ENCODE data around the gene ADH1A. TPM values are rescaled to one million over a fixed set of nuclear protein-coding genes. Genes with fewer than 3 reads are reported as not detected.

ADH1A gene
- total RNA-seq, 4 donors from 2014 or later = 0.59 to 2.6 (median 1.8) TPM; not detected in 1

- no peaks in the 10 kb centered on the region for H3K36me3 ChIP-seq
- H3K4me1 ChIP-seq = peaks cover 0 to 18% (median 5%) of the 10 kb centered on the region in 4 donors
- no peaks in the 10 kb centered on the region for H3K27me3 ChIP-seq
- 80 to 81% methylated on average over 7 of the region's 7 CpGs for WGBS, 2 donors
- peaks cover 0 to 29% (median 0%) of the 10 kb centered on the region in 4 donors for H3K9me3 ChIP-seq
- H3K27ac ChIP-seq = peak overlapping the region; percentile 0 to 84 (median 52)
- no peak for TF ChIP-seq POLR2A (IDR thresholded peaks at IDR 0.05)
- no peak overlapping the region for H3K4me3 ChIP-seq
- DNase-seq (ENCODE audit: low spot score in 2 of 2) = no peak
Measured at GRCh38 chr4:99301376-99302164, 10.8 kb upstream of the ADH1A start.

GRCh38 chr4:99300934-99301333, 10.1 kb upstream of the ADH1A start:
- Histone ChIP-seq H3K36me3 (no peaks in the 10 kb centered on the region), H3K4me1 (peaks cover 0 to 18% (median 5%) of the 10 kb centered on the region in 4 donors), H3K27me3 (no peaks in the 10 kb centered on the region), H3K9me3 (peaks cover 0 to 35% (median 0%) of the 10 kb centered on the region in 4 donors), H3K27ac (peak overlapping the region in 2 of 4 donors; percentile 70 to 84), H3K4me3 (no peak overlapping the region)
- peak; percentile 52 to 91 for TF ChIP-seq EP300 (IDR thresholded peaks at IDR 0.05)
- TF ChIP-seq, protein P1, sequence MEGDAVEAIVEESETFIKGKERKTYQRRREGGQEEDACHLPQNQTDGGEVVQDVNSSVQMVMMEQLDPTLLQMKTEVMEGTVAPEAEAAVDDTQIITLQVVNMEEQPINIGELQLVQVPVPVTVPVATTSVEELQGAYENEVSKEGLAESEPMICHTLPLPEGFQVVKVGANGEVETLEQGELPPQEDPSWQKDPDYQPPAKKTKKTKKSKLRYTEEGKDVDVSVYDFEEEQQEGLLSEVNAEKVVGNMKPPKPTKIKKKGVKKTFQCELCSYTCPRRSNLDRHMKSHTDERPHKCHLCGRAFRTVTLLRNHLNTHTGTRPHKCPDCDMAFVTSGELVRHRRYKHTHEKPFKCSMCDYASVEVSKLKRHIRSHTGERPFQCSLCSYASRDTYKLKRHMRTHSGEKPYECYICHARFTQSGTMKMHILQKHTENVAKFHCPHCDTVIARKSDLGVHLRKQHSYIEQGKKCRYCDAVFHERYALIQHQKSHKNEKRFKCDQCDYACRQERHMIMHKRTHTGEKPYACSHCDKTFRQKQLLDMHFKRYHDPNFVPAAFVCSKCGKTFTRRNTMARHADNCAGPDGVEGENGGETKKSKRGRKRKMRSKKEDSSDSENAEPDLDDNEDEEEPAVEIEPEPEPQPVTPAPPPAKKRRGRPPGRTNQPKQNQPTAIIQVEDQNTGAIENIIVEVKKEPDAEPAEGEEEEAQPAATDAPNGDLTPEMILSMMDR (IDR thresholded peaks at IDR 0.05) = no peak
- peak; percentile 89 to 94 for DNase-seq (ENCODE audit: low spot score in 2 of 2)
- WGBS, 2 donors = 24 to 33% methylated on average over 4 of the region's 4 CpGs

DNA sequence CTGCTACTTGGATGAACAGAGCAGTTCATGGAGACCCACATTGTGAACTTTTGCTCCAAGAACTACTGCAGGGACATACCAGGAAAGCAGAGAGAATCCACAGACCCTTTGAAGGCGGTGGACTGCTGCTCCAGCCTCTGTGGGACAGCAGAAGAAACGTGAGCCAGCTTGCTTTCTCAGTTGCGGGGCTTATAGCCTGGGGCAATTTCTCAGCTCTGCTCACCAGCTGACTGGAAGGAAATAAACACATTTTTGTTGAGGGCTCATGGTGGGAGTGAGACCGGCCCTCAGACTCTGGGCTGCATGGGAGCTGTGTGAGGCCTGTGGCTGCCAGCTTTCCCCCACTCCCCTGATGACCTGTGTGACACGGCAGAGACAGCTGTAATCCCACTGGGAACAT, 2.6 kb upstream of the ADH1A start:
- H3K27ac ChIP-seq = no peak overlapping the region
- no peaks in the 10 kb centered on the region for H3K27me3 ChIP-seq
- DNase-seq (ENCODE audit: low spot score in 2 of 2) = no peak
- peaks cover 0 to 15% (median 3%) of the 10 kb centered on the region in 3 donors for H3K36me3 ChIP-seq
- H3K9me3 ChIP-seq = peaks cover 0 to 24% (median 4%) of the 10 kb centered on the region in 4 donors
- WGBS, 2 donors = 60 to 65% methylated on average over 5 of the region's 5 CpGs
- no peaks in the 10 kb centered on the region for H3K4me1 ChIP-seq
- H3K4me3 ChIP-seq = no peak overlapping the region
- TF ChIP-seq EP300 (IDR thresholded peaks at IDR 0.05) (no peak), POLR2A (IDR thresholded peaks at IDR 0.05) (no peak)
- TF ChIP-seq, protein P1 (IDR thresholded peaks at IDR 0.05) = no peak

- DNase-seq (ENCODE audit: low spot score in 2 of 2) = no peak
- no peak overlapping the region for H3K4me3 ChIP-seq
- TF ChIP-seq POLR2A (IDR thresholded peaks at IDR 0.05) (no peak), EP300 (IDR thresholded peaks at IDR 0.05) (no peak)
- TF ChIP-seq, protein P1 (IDR thresholded peaks at IDR 0.05) = no peak
Measured at GRCh38 chr4:99285387-99285786, 5.4 kb downstream of the ADH1A start.

DNA sequence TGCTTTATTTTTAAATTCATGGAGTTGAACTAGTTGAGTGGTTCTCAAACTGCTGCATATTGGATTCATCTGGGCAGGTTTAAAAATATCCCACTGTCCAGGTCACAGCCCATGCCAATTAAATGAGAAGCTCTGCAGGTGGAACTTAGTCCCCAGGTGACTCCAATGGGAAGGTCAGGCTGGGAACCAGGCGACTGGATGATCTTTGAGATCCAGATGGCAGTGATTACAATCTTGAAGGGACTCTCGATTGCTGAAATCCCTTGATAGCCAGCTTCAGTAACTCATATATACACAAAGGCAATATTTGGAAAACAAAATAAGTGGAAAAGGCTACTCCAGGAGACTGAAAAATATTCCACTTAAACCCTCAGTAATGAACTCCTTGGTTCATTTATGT, 8.1 kb downstream of the ADH1A start:
- Histone ChIP-seq H3K9me3 (no peaks in the 10 kb centered on the region), H3K4me3 (no peak overlapping the region), H3K27ac (no peak overlapping the region), H3K4me1 (no peaks in the 10 kb centered on the region), H3K27me3 (no peaks in the 10 kb centered on the region), H3K36me3 (no peaks in the 10 kb centered on the region)
- WGBS, 2 donors = 77 to 84% methylated on average over 2 of the region's 2 CpGs
- no peak for DNase-seq (ENCODE audit: low spot score in 2 of 2)
- TF ChIP-seq EP300 (IDR thresholded peaks at IDR 0.05) (no peak), POLR2A (IDR thresholded peaks at IDR 0.05) (no peak)
- TF ChIP-seq, protein P1 (IDR thresholded peaks at IDR 0.05) = no peak

More at GRCh38 chr4:99285387-99285786, 5.4 kb downstream of the ADH1A start:
- no peaks in the 10 kb centered on the region for H3K36me3 ChIP-seq
- H3K9me3 ChIP-seq = no peaks in the 10 kb centered on the region
- no peaks in the 10 kb centered on the region for H3K27me3 ChIP-seq
- H3K4me1 ChIP-seq = no peaks in the 10 kb centered on the region
- no peak overlapping the region for H3K27ac ChIP-seq

All from tibial nerve (tissue), 4 donors.